Stimulated activated CD4-positive, alpha-beta T cell treated with anti-CD3 and anti-CD28 coated beads, Interleukin-15, amount 100 ng/mL, for 48 hours (primary cell): Measurements from ENCODE around the gene TMEM196.
"Not testable (repeated sequence)": the region's sequence is repeated elsewhere in the genome, so short reads cannot be mapped to it uniquely, and the experiment has no call there.

ENCODE experiments used
- DNase-seq, 2 donors: peaks; one replicate each; pipeline ENCODE4 v3.0.0-alpha.2; 2020; ENCODE audit warnings: low read depth in 2 of 2

The TMEM196 gene

GRCh38 chr7:19707240-19707639 is 66.2 kb downstream of the TMEM196 start:
- DNase-seq, result no peak

DNA sequence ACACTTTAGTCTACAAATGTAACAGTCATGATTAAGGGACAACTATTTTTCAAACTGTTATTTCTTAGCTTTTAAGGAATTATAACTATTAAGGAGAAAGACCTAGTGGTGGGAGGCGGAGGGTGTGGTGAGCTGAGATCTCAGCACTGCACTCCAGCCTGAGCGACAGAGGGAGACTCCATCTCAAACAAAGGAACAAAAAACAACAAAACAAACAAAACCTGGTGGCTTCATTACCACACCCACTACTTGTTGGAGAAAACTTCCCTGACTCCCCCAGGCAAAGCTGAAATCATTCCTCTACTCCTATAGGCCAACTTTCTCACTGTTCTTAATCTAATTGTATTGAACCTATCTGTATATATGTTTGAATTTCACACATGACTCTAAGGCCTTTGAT is 67.8 kb downstream of the TMEM196 start:
- DNase-seq, result no peak

- DNase-seq, result no peak
Observed at GRCh38 chr7:19701471-19701870, 71.9 kb downstream of the TMEM196 start.

- DNase-seq, result no peak
Observed at GRCh38 chr7:19700936-19701335, 72.5 kb downstream of the TMEM196 start.

DNA sequence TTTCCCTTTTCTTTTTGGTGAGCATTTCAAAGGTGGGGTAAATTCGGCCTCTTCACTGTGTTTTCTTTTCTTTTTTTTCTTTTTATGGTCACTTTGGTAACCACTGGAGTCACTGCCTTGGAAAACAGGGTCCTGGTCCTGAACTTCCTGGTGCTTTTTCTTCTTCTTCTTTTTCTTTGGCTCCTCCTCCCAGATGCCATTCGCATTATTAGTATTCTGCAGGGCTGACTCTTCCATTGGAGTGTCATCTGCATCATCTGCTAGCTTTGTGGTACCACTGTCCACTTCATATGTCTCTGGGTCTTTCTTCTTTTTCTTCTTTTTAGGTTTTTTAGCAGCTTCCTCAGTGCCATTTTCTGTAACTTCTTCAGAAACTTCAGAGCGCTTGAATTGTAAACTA is 75.1 kb downstream of the TMEM196 start:
- no peak for DNase-seq

GRCh38 chr7:19696926-19697325 is 76.5 kb downstream of the TMEM196 start:
- DNase-seq, result no peak

DNA sequence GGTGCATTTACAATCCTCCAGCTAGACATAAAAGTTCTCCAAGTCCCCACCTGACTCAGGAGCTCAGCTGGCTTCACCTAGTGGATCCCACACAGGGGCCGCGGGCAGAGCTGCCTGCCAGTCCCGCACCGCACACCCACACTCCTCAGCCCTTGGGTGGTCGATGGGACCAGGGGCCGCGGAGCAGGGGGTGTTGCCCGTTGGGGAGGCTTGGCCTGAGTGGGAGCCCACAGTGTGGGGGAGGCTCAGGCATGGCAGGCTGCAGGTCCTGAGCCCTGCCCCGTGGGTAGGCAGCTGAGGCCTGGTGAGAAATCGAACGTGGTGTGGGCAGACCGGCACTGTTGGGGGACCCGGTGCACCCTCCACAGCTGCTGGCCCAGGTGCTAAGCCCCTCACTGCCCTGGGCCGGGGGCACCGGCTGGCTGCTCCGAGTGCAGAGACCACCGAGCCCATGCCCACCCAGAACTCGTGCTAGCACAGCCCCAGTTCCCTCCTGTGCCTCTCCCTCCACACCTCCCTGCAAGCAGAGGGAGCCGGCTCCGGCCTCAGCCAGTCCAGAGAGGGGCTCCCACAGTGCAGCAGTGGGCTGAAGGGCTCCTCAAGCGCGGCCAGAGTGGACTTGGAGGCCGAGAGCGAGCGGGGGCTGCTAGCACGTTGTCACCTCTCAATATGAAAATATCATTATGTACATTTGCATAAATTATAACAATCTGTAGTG is 81.1 kb downstream of the TMEM196 start:
- no peak for DNase-seq

DNA sequence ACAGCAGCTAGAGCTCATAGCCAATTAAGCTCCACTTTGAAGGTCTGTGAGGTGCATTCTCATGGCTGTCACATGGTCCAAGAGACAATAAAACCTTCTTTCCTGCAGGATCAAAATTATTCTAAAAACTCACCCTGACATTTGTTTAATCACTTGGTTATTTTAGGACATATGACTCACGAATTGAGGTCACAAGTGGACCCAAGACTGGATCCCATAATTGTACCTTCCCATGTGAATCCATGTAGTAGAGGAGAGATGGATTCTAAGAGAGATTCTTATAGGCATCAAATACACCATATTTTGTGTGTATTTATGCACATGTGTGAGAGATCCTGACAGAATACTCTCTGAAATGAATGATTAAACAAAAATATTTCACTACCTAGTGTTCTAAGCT is 82.7 kb downstream of the TMEM196 start:
- DNase-seq, result no peak

- DNase-seq, result not testable (repeated sequence)
Observed at GRCh38 chr7:19689130-19689529, 84.3 kb downstream of the TMEM196 start.

DNA sequence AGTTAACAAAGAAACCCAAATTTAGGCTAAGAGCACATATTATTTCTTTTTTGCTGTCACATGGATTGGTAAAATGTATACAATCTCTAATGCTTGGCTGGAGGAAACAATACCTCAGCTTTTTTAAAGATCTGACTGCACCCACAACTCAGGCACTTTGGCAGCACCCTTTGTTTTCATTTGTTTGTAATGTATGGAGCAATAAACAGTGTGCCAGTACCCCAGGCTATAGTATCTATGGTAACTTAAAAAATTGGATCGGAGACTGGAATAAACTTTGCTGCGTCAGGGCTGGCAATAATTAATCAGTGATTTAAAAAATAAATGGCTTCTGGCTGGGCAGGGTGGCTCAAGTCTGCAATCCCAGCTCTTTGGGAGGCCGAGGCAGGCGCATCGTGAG is 91.8 kb downstream of the TMEM196 start:
- DNase-seq, result no peak

DNA sequence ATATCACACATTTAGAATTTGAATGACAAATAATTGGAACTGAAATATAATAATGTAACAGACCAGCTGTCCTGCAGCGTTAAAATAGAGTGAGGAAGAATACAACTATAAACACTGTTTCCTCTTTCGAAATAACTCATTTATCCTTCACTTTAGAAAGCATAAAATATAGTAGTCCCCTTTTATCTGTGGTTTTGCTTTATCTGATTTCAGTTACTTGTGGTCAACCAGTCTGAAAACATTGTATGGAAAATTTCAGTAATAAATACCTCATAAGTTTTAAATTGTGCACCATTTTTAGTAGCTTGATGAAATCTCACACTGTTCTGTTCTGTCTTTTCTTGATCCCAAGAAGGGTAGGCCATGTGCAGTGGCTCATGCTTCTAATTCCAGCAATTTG is 96.2 kb downstream of the TMEM196 start:
- no peak for DNase-seq

DNA sequence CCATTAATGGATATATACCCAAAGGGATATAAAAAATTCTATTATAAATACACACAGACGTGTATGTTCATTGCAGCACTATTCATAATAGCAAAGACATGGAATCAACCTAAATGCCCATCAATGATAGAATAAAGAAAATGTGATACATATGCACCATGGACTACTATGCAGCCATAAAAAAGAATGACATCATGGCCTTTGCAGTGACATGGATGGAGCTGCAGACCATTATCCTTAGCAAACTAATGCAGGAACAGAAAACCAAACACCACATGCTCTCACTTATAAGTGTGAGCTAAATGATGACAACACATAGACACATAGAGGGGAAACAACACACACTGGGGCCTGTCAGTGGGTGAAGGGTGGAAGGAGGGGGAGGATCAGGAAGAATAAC is 97.6 kb downstream of the TMEM196 start:
- DNase-seq, result no peak

DNA sequence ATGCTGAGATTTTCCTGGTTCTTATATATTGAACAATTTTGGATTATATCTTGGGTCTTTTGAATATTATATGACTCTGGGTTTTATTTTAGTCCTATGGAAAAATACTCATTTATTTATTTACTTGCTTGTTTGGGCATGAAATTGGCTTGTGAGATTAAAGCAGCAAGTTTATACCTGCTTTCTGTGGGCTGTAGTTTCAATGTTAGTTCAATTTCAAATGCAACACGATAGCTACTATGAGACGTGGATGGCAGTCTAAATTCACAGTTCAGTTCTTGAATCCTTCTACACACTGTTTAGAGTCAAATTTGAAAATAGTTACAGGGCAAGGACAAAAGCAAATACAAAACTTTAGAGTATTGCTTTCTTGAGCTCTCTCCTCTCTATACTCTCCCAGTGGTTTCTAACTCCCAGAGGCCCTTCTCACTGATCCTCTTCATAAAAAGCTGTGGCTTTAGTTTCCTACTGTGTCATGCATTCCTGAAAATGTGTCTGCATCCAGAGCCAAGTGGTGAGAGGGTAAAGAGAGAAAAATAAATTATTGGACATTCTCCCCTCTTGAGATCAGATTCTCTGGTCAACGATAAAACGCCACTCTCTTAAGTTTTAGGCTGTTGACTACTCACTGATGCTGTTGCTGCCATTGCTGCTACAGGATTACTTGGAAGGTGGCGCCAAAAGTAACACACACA is 99.0 kb downstream of the TMEM196 start:
- no peak for DNase-seq

GRCh38 chr7:19670806-19671205 is 102.6 kb downstream of the TMEM196 start:
- no peak for DNase-seq
